Pancreas (tissue), 10 donors: Measurements from ENCODE around the gene NOX5. TPM values are rescaled to one million over a fixed set of nuclear protein-coding genes. Genes with fewer than 3 reads are reported as not detected.
A peak's percentile ranks its signal among the peaks of the same experiment; 100 is the strongest.

Experiments
- ATAC-seq, 4 donors: fragments of 200-7000 bp; cut with Tn5 transposase; one replicate each; pipeline versions ENCODE4 v1.8.0 to v1.9.1; 2020; ENCODE audit warnings: mild to moderate bottlenecking in 4 of 4, moderate library complexity in 4 of 4
- DNase-seq, 6 donors: peaks; one replicate each; pipeline ENCODE4 v3.0.0-alpha.2; 2020
- FAIRE-seq: peaks from 2 replicates; lab custom pipeline; 2012; peaks lifted over from hg19 to GRCh38; lab: Jason Lieb, UNC
- H3K27ac ChIP-seq, 4 donors: fragments of 200-600 bp; sonication (generic); 1 replicate in 3 of 4; 2 replicates in 1 of 4; pipeline versions ENCODE4 v1.5.0 to v1.8.0; 2020
- H3K27me3 ChIP-seq, 4 donors: fragments of 200-600 bp; one replicate each; pipeline ENCODE4 v1.8.0; 2021
- H3K36me3 ChIP-seq, 3 donors: fragments of 200-600 bp; sonication (generic) in 1 of 3; one replicate each; pipeline versions ENCODE4 v1.5.0 to v1.8.0; 2020 to 2021
- H3K4me1 ChIP-seq, 3 donors: fragments of 200-600 bp; one replicate each; pipeline ENCODE4 v1.8.0; 2021
- H3K4me3 ChIP-seq, 4 donors: fragments of 200-600 bp; sonication (generic) in 2 of 4; one replicate each; pipeline versions ENCODE4 v1.5.0 to v1.8.0; 2020 to 2021
- H3K9me3 ChIP-seq, 4 donors: fragments of 200-600 bp; one replicate each; pipeline ENCODE4 v1.8.0; 2021
- WGBS, 2 donors: extraction: QIAGEN DNeasy Blood & Tissue Kit; methylation state at CpG; one replicate each; pipeline ENCODE4 v1.1.7; 2013; 5-methylcytosine and 5-hydroxymethylcytosine counted together
- intact Hi-C, 3 donors: fragments of 100-400 bp; cut with DNase I; formaldehyde crosslinking; loops; one replicate each; pipeline versions ENCODE4 v1.11.1 to v1.14.2; 2022
- polyA plus RNA-seq, 2 donors: library from polyadenylated mRNA; stranded (reverse); fragments of 200-250 nt; gene quantifications; one replicate each; pipeline ENCODE4 v1.2.3, GENCODE V29; 2013
- total RNA-seq, 6 donors: library from RNA; stranded (reverse); fragmentation: NEBNext Ultra II Directional in 4 of 6; extraction: Animal tissue kit (Norgen Biotek cat#: 25700) in 4 of 6; gene quantifications; one replicate each; pipeline versions ENCODE4 v1.2.1 to v1.2.4, GENCODE V29; 2021 to 2023
- TF ChIP-seq, protein P1 (sequence below), 4 donors: fragments of 200-600 bp; sonication (generic) in 3 of 4; IDR thresholded peaks; one replicate each; pipeline versions ENCODE4 v1.5.0 to v1.8.0; 2021; ENCODE audit warnings: antibody characterized with exemption in 4 of 4
- donor health status: healthy with polysubstance abuse.
- donor health status: DM: no; HTN: no; CAD: no; lungs with moderate emphysema.
- donor health status: DM: no; HTN: no; CAD: no.
- donor health status: control.
- donor health status: control.
- donor health status: Bipolar disorder and iron deficiency.
- donor health status: DM: yes; HTN: yes; CAD: no.
- donor health status: DM: no; HTN: no; CAD: no.
- donor health status: DM: no; HTN: no; CAD: no.
- donor health status: DM: yes; HTN: yes; CAD: no.

The NOX5 gene
- total and polyA plus RNA-seq, 8 donors, result 0.04 to 0.26 (median 0.12) TPM; not detected in 3

DNA sequence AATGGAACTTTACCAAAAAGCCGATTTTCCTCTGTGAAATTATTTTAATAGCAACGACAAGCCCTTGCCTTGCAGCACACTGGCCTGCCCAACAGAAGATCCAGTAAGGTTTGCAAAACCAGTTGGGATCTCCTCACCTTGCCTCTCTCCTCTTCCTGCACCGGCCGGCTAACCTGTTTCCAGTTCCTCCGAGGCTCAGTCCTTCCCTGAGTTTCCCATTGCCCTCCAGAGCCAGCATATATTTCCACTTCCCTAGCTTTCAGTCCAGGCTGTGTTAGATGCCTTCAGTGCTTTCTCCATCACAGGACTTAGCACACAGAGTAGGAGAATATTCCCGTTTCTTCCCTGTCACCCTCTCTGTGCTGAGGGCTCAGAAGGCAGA lies 60.3 kb downstream of the NOX5 start:
- H3K27ac ChIP-seq, result peak overlapping the region in 2 of 4 donors; percentile 72 to 79

DNA sequence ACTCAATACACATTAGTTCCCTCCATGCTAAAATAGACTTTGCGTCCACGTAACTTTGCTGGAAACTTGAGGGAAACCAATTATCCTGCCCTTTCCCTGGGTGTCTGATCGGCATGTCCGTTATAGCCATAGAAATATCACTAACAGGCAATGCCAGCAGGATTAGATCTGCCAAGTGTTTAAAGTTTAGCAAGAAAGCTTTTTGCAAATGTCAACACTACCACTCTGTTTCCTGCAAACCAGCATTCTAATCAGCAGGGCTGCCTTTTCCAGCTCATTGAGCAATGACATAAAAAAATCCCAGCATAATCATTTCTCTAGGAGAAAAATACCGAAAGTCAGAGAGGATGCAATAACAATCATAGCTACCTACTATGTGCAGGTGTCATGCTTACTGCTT lies 60.9 kb downstream of the NOX5 start:
- WGBS, 2 donors, result 57 to 59% methylated on average over 5 of the region's 5 CpGs
- no peaks in the 10 kb centered on the region for H3K9me3 ChIP-seq
- FAIRE-seq (no peak), ATAC-seq (peak in 2 of 4 donors; percentile 24 to 54), DNase-seq (no peak)
- H3K4me3 ChIP-seq, result no peak overlapping the region
- TF ChIP-seq, protein P1, sequence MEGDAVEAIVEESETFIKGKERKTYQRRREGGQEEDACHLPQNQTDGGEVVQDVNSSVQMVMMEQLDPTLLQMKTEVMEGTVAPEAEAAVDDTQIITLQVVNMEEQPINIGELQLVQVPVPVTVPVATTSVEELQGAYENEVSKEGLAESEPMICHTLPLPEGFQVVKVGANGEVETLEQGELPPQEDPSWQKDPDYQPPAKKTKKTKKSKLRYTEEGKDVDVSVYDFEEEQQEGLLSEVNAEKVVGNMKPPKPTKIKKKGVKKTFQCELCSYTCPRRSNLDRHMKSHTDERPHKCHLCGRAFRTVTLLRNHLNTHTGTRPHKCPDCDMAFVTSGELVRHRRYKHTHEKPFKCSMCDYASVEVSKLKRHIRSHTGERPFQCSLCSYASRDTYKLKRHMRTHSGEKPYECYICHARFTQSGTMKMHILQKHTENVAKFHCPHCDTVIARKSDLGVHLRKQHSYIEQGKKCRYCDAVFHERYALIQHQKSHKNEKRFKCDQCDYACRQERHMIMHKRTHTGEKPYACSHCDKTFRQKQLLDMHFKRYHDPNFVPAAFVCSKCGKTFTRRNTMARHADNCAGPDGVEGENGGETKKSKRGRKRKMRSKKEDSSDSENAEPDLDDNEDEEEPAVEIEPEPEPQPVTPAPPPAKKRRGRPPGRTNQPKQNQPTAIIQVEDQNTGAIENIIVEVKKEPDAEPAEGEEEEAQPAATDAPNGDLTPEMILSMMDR (IDR thresholded peaks at IDR 0.05), result no peak
- no peaks in the 10 kb centered on the region for H3K36me3 ChIP-seq
- intact Hi-C loops, result no loop called here
- no peak overlapping the region for H3K27ac ChIP-seq
- H3K4me1 ChIP-seq, result peaks cover 0 to 4% (median 0%) of the 10 kb centered on the region in 3 donors
- H3K27me3 ChIP-seq, result no peaks in the 10 kb centered on the region

More for the DNA sequence above, 60.3 kb downstream of the NOX5 start:
- intact Hi-C loops, result no loop called here
- ATAC-seq (peak; percentile 67 to 85 (median 80)), FAIRE-seq (no peak), DNase-seq (no peak)
- Histone ChIP-seq H3K36me3 (no peaks in the 10 kb centered on the region), H3K4me3 (peak overlapping the region; percentile 26 to 71 (median 58)), H3K9me3 (no peaks in the 10 kb centered on the region), H3K4me1 (peaks cover 0 to 4% (median 0%) of the 10 kb centered on the region in 3 donors), H3K27me3 (no peaks in the 10 kb centered on the region)
- TF ChIP-seq, protein P1 (IDR thresholded peaks at IDR 0.05), result no peak
- WGBS, 2 donors, result 20 to 22% methylated on average over 6 of the region's 6 CpGs

DNA sequence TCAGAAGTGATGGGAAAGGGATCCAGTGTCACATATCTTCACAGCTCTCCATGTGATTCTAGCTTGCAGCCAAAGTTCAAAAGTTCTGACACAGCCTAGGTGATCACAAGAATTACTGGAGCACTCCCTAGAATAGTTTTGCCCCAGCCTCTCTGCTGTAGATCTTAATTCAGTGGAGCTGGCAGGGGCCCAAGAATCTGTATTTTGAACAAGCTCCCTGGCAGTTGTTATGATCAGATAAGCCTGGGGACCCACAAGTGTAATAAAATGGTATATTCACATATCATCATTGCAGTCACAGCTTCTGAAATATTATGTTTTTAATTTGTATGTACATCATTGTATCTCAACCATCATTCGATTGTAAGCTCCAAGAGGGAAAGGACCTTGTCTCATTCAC lies 62.3 kb downstream of the NOX5 start:
- intact Hi-C loops, result no loop called here
- ATAC-seq (no peak), FAIRE-seq (no peak), DNase-seq (no peak)
- peaks cover 0 to 4% (median 0%) of the 10 kb centered on the region in 3 donors for H3K4me1 ChIP-seq
- no peaks in the 10 kb centered on the region for H3K27me3 ChIP-seq
- no peaks in the 10 kb centered on the region for H3K9me3 ChIP-seq
- no peaks in the 10 kb centered on the region for H3K36me3 ChIP-seq
- TF ChIP-seq, protein P1 (IDR thresholded peaks at IDR 0.05), result no peak
- no peak overlapping the region for H3K27ac ChIP-seq
- H3K4me3 ChIP-seq, result no peak overlapping the region
- 88 to 100% methylated on average over 1 of the region's 1 CpG for WGBS, 2 donors

DNA sequence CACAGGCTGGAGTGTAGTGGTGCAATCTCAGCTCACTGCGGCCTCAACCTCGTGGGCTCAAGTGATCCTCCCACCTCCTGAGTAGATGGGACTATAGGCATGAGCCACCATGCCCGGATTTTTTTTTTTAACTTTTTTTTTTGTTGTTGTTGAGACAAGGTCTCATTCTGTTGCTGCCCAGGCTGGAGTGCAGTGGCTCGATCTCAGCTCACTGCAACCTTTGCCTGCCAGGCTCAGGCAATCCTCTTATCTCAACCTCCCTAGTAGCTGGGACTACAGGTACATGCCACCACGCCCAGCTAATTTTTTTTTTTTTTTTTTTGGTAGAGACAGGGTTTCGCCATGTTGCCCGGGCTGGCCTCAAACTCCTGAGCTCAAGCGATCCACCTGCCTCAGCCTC lies 64.1 kb downstream of the NOX5 start:
- ATAC-seq (no peak), DNase-seq (no peak), FAIRE-seq (no peak)
- WGBS, 2 donors, result 89 to 90% methylated on average over 8 of the region's 8 CpGs
- Histone ChIP-seq H3K9me3 (no peaks in the 10 kb centered on the region), H3K4me1 (peaks cover 0 to 10% (median 0%) of the 10 kb centered on the region in 3 donors), H3K27me3 (no peaks in the 10 kb centered on the region), H3K27ac (no peak overlapping the region), H3K36me3 (no peaks in the 10 kb centered on the region), H3K4me3 (no peak overlapping the region)
- TF ChIP-seq, protein P1 (IDR thresholded peaks at IDR 0.05), result no peak
- intact Hi-C loops, result no loop called here
